GM12878 (cell line): ENCODE data around the gene LGALS1. TPM values are rescaled to one million over a fixed set of nuclear protein-coding genes. Genes with fewer than 3 reads are reported as not detected.
A peak's percentile ranks its signal among the peaks of the same experiment; 100 is the strongest.

Source experiments
- ATF7 ChIP-seq: fragments of 450-650 bp; IDR thresholded peaks from 2 replicates; pipeline ENCODE4 v1.6.1; 2016; ENCODE audit warnings: low read depth, mild to moderate bottlenecking
- CBFB ChIP-seq: IDR thresholded peaks from 2 replicates; pipeline ENCODE4 v1.6.1; 2016; ENCODE audit warnings: antibody characterized with exemption, low read depth
- CEBPB ChIP-seq, 2 experiments: fragments of 150-350 bp in 1 of 2; IDR thresholded peaks; 2 replicates each; pipeline ENCODE4 v1.6.1; 2012 to 2014; ENCODE audit warnings: low read depth in 2 of 2, low read length in 2 of 2, borderline replicate concordance in 1 of 2, inconsistent platforms in 1 of 2
- E4F1 ChIP-seq: fragments of 450-650 bp; IDR thresholded peaks from 2 replicates; pipeline ENCODE4 v1.6.1; 2018; ENCODE audit warnings: borderline replicate concordance, mild to moderate bottlenecking; ENCODE audit not compliant: partially characterized antibody
- EED ChIP-seq: sonication (generic); IDR thresholded peaks from 2 replicates; pipeline ENCODE4 v1.6.1; 2016; ENCODE audit warnings: antibody characterized with exemption, low read depth
- ETV6 ChIP-seq, 2 experiments: fragments of 450-650 bp in 1 of 2; IDR thresholded peaks in 1 of 2; conservative IDR thresholded peaks in 1 of 2; 2 replicates each; pipeline ENCODE4 v1.6.1; 2014; ENCODE audit warnings: antibody characterized with exemption in 1 of 2, borderline replicate concordance in 1 of 2, low read depth in 1 of 2, mild to moderate bottlenecking in 1 of 2, moderate library complexity in 1 of 2
- EZH2 ChIP-seq: IDR thresholded peaks from 2 replicates; pipeline ENCODE4 v1.6.1; 2012; ENCODE audit warnings: low read depth, mild to moderate bottlenecking, control low read depth, inconsistent platforms, low read length, borderline replicate concordance; ENCODE audit not compliant: control insufficient read depth
- FOS ChIP-seq: IDR thresholded peaks from 3 replicates; pipeline ENCODE4 v1.6.1; 2011; ENCODE audit warnings: borderline replicate concordance; ENCODE audit not compliant: insufficient read length; ENCODE audit errors: extremely low read depth
- FOXM1 ChIP-seq: IDR thresholded peaks from 2 replicates; pipeline ENCODE4 v1.6.1; 2012; ENCODE audit warnings: low read depth, mild to moderate bottlenecking, inconsistent platforms, low read length, moderate library complexity
- GATAD2B ChIP-seq: fragments of 450-650 bp; conservative IDR thresholded peaks from 2 replicates; pipeline ENCODE4 v1.6.1; 2017; ENCODE audit warnings: low read depth, mild to moderate bottlenecking, moderate library complexity
- HCFC1 ChIP-seq: fragments of 150-350 bp; IDR thresholded peaks from 2 replicates; pipeline ENCODE4 v1.6.1; 2014; ENCODE audit warnings: low read length
- IRF3 ChIP-seq: fragments of 450-650 bp; IDR thresholded peaks from 2 replicates; pipeline ENCODE4 v1.6.1; 2014; ENCODE audit warnings: mild to moderate bottlenecking
- MEF2B ChIP-seq: fragments of 450-650 bp; IDR thresholded peaks from 2 replicates; pipeline ENCODE4 v1.6.1; 2018; ENCODE audit warnings: mild to moderate bottlenecking, moderate library complexity; ENCODE audit not compliant: partially characterized antibody, poor library complexity, severe bottlenecking
- NFXL1 ChIP-seq: fragments of 450-650 bp; IDR thresholded peaks from 2 replicates; pipeline ENCODE4 v1.6.1; 2017; ENCODE audit warnings: antibody characterized with exemption, mild to moderate bottlenecking, borderline replicate concordance
- PAX8 ChIP-seq: fragments of 450-650 bp; IDR thresholded peaks from 2 replicates; pipeline ENCODE4 v1.6.1; 2017; ENCODE audit warnings: mild to moderate bottlenecking, moderate library complexity
- RAD21 ChIP-seq: IDR thresholded peaks from 2 replicates; pipeline ENCODE4 v1.6.1; 2011; ENCODE audit warnings: mild to moderate bottlenecking, low read depth, low read length, moderate library complexity; ENCODE audit not compliant: insufficient read depth
- SP1 ChIP-seq: IDR thresholded peaks from one replicate; pipeline ENCODE4 v1.6.1; 2011; ENCODE audit warnings: low read depth, low read length
- SRF ChIP-seq, 2 experiments: IDR thresholded peaks; 2 replicates each; pipeline ENCODE4 v1.6.1; 2011; ENCODE audit warnings: low read depth in 2 of 2, low read length in 2 of 2, mild to moderate bottlenecking in 1 of 2, moderate library complexity in 1 of 2
- STAT3 ChIP-seq: IDR thresholded peaks from 2 replicates; pipeline ENCODE4 v1.6.1; 2011; ENCODE audit warnings: low read depth, low read length, improper control_type of control experiment
- ZBTB11 ChIP-seq: fragments of 450-650 bp; formaldehyde crosslinking; IDR thresholded peaks from 2 replicates; pipeline ENCODE4 v1.5.0; 2022; ENCODE audit warnings: mild to moderate bottlenecking, missing genetic modification characterization
- ZNF24 ChIP-seq: fragments of 450-650 bp; IDR thresholded peaks from 2 replicates; pipeline ENCODE4 v1.6.1; 2017; ENCODE audit warnings: antibody characterized with exemption, mild to moderate bottlenecking
- polyA plus RNA-seq, 11 experiments: library from polyadenylated mRNA; depleted of rRNA in 4 of 11; unstranded in 6 of 11; stranded (reverse) in 5 of 11; fragments of >200 nt; fragmentation: Nextera tagmentation in 4 of 11; fragmentation: Illumina TruSeq in 1 of 11; extraction: Ambion mirVana in 4 of 11; extraction: Trizol in 1 of 11; gene quantifications; 1 replicate in 1 of 11; 2 replicates in 10 of 11; pipeline versions ENCODE4 v1.2.1 to v1.2.3, GENCODE V29; 2011 to 2016; ENCODE audit warnings: inconsistent platforms in 2 of 11, missing spikeins in 2 of 11, low read depth in 1 of 11
- total RNA-seq, 4 experiments: library from RNA; depleted of rRNA in 3 of 4; stranded (reverse); fragments of >200 nt in 3 of 4; fragmentation: Illumina TruSeq in 1 of 4; extraction: Trizol in 1 of 4; gene quantifications; 2 replicates each; pipeline versions ENCODE4 v1.2.1 to v1.2.3, GENCODE V29; 2013 to 2021

The LGALS1 gene
- total and polyA plus RNA-seq, 10 of the 15 experiments (the other 5 are each of a cell fraction or from before 2014, with no cell fraction given): 312 to 1,889 (median 706) TPM

- TF ChIP-seq E4F1 (no peak), FOXM1 (no peak), RAD21 (no peak), PAX8 (no peak), HCFC1 (no peak), GATAD2B (no peak), ZBTB11 (CRISPR knock-in tag) (no peak), FOS (no peak), NFXL1 (no peak), ETV6 (conservative IDR thresholded peaks at IDR 0.05 in 1 of 2, IDR thresholded peaks at IDR 0.05 in 1 of 2; ENCODE audit: borderline replicate concordance in 1 of 2, low read depth in 1 of 2) (peak in 1 of 2 experiments; percentile 81; a peak in 2 of 4 replicates), STAT3 (no peak), EZH2 (no peak), IRF3 (no peak), ATF7 (no peak), EED (peak; percentile 56; the same call in 1 of the 2 replicates), CEBPB (IDR thresholded peaks at IDR 0.05; ENCODE audit: borderline replicate concordance in 1 of 2, low read depth in 2 of 2, low read length in 2 of 2) (no peak), SRF (IDR thresholded peaks at IDR 0.05; ENCODE audit: low read depth in 2 of 2, low read length in 2 of 2) (no peak), ZNF24 (no peak), MEF2B (no peak), SP1 (no peak), CBFB (no peak)
Measured at GRCh38 chr22:37627545-37627944, 47.9 kb upstream of the LGALS1 start (continued).
